Caco-2 (cell line): ENCODE data around the gene ACSBG1. TPM values are rescaled to one million over a fixed set of nuclear protein-coding genes. Genes with fewer than 3 reads are reported as not detected.

Experiments used
- BruUV-seq: library from RNA; stranded (reverse); fragments of 400-500 nt; replicated peaks from 2 replicates; lab custom pipeline; 2021; lab: Mats Ljungman, UMichigan
- CTCF ChIA-PET: fragments of 300-600 bp; sonication (Branson Sonifier 250); formaldehyde crosslinking; loops from one replicate; lab custom pipeline; 2022; ENCODE audit warnings: antibody characterized with exemption; lab: Charles Lee
- POLR2A ChIA-PET: fragments of 300-600 bp; sonication (Branson Sonifier 250); formaldehyde crosslinking; loops from one replicate; lab custom pipeline; 2022; ENCODE audit warnings: antibody characterized with exemption; lab: Charles Lee
- DNase-seq, 2 experiments: peaks; one replicate each; pipeline versions ENCODE4 v3.0.0 to v3.0.0-alpha.2; 2020 to 2022
- H3K27me3 ChIP-seq: replicated peaks from 2 replicates; pipeline ENCODE4 v1.6.0; 2011; ENCODE audit warnings: low read length; ENCODE audit not compliant: control insufficient read depth, insufficient read depth
- H3K36me3 ChIP-seq: 2 replicates; pipeline ENCODE4 v1.5.1; 2011; ENCODE audit warnings: low read length; ENCODE audit not compliant: control insufficient read depth, insufficient read depth
- H3K4me1 ChIP-seq: fragments of 250-450 bp; sonication (Bioruptor Pico); 2 replicates; pipeline ENCODE4 v1.5.1; 2020; ENCODE audit warnings: mild to moderate bottlenecking
- H3K4me3 ChIP-seq: 2 replicates; pipeline ENCODE4 v1.5.1; 2011; ENCODE audit warnings: low read depth, mild to moderate bottlenecking, control low read depth, low read length
- H3K9me3 ChIP-seq: fragments of 250-450 bp; sonication (Bioruptor Pico); 2 replicates; pipeline ENCODE4 v1.5.1; 2020; ENCODE audit warnings: mild to moderate bottlenecking, moderate library complexity
- H3K27ac Mint-ChIP-seq: one replicate; pipeline ENCODE4 v1.8.0; 2022; ENCODE audit warnings: mixed read lengths; ENCODE audit not compliant: unreplicated experiment
- H3K27me3 Mint-ChIP-seq: one replicate; pipeline ENCODE4 v1.8.0; 2022; ENCODE audit warnings: mixed read lengths; ENCODE audit not compliant: insufficient read depth, unreplicated experiment
- H3K36me3 Mint-ChIP-seq: one replicate; pipeline ENCODE4 v1.8.0; 2022; ENCODE audit warnings: mild to moderate bottlenecking, mixed read lengths; ENCODE audit not compliant: insufficient read depth, unreplicated experiment
- H3K4me1 Mint-ChIP-seq: one replicate; pipeline ENCODE4 v1.8.0; 2022; ENCODE audit warnings: low read depth, mixed read lengths; ENCODE audit not compliant: unreplicated experiment
- H3K4me3 Mint-ChIP-seq: one replicate; pipeline ENCODE4 v1.8.0; 2022; ENCODE audit warnings: mild to moderate bottlenecking, moderate library complexity, mixed read lengths; ENCODE audit not compliant: unreplicated experiment
- H3K9me3 Mint-ChIP-seq: one replicate; pipeline ENCODE4 v1.8.0; 2022; ENCODE audit warnings: mixed read lengths; ENCODE audit not compliant: unreplicated experiment
- CTCF ChIP-seq, 2 experiments: fragments of 200-600 bp in 1 of 2; IDR thresholded peaks; 1 replicate in 1 of 2; 2 replicates in 1 of 2; pipeline versions ENCODE4 v1.5.1 to v1.8.0; 2011 to 2022; ENCODE audit warnings: antibody characterized with exemption in 1 of 2, control low read depth in 1 of 2, inconsistent platforms in 1 of 2, low read depth in 1 of 2, low read length in 1 of 2, mild to moderate bottlenecking in 1 of 2, moderate library complexity in 1 of 2; ENCODE audit not compliant: insufficient read depth in 1 of 2, severe bottlenecking in 1 of 2, unreplicated experiment in 1 of 2
- intact Hi-C: fragments of 100-400 bp; cut with micrococcal nuclease; formaldehyde crosslinking; loops from one replicate; pipeline ENCODE4 v1.10.0; 2022; ENCODE audit not compliant: unreplicated experiment
- total RNA-seq: library from RNA; stranded (reverse); gene quantifications from 2 replicates; pipeline ENCODE4 v1.2.3, GENCODE V29; 2022

Gene ACSBG1
- total RNA-seq, 1 experiment from 2014 or later = not detected

DNA sequence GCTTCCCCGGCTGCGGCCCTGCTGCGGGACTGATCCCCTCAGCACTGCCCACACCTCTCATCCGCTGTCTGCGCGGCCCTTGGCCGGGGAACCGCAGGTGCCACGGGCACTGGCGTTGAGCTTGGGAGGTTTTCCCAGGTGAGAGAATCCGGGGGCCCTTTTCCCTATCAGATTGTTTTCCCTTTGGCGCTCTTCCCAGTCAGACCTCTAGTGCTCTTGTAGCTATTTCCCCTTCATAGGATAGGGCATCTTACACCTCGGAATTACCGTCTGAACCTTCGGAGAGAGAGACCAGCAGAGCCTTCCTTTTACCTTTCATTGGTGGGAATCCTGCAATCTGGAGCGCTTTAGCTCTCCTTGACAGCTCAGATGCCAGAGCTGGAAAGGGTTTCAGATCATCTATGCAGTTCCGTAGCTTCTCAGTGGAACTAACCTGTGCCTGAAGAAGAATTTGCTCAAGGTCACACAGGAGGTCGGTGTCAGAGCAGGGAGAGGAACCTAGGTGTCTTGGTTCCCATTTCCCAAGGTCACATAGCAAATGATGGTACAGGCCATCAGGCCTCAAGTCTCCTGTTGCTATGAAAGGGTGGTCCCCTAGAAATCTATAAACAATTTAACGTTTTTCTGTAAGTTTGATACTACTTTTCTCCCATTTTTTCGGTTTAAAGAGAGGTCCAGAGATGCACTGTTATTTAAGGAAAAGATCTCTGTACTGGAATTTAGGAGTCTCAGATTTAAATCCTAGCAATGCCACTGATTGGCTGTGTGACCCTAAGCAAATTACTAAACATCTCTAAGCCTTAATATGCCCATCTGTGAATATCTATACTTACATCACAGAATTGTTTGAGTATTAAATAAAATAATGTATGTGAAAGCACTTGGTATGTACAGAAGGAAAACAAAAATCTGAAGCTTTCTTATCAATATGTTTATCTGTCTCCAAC is 84.3 kb downstream of the ACSBG1 start:
- CTCF ChIA-PET = interaction anchor here (0.6 to 1.3 kb wide), 5 partner anchors 37 to 190 kb away, joined by 3 to 6 read pairs (median 3); no protein-coding TSS in a partner anchor

DNA sequence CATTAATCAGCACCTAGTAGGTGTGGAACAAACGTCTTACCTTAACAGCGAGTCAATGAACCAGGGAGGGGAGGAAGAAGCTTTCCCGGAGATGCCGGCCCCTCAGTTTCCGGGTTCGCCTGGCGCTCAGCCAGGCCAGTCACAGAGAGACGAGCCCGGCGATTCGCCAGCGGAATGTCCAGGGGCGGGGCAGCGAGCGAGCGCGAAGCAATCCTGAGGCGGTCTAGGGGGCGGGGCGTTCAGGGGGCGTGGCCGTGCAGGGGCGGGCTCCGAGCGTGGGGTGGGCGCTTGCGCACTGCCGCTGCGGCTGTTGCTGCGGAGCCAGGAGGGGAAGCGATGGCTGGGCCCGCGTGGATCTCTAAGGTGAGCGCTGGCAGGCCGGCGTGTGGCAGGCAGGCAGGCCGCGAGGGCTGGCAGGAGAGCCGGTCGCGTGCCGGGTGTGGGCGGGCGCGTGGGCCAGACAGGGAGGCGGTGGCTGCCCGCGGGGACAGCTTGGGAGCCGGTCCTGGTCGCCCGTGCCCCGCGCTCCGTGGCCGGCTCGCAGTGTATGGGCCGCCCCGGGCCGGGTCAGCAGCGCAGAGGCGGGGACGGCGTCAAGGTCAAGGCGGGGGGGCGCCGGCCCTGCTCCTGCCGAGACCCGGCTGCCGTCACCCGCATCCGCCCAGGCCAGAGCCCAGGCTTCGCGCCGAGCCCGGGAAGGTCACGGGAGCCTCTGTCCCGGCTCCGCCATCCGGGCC is 85.1 kb downstream of the ACSBG1 start, which contains the start of gene IDH3A:
IDH3A (plus strand) TSS at position 295 of the 737 bp plus-strand sequence; CDS start at position 337, 42 bp downstream.
- peak within 1 kb of the TSS; percentile 93 for H3K4me3 Mint-ChIP-seq
- no peaks in the 10 kb centered on the region for H3K9me3 Mint-ChIP-seq
- 0 out of 2 replicates have a peak, but pooled peaks cover 3% of the 10 kb centered on the region for H3K4me1 ChIP-seq
- H3K36me3 Mint-ChIP-seq = peaks cover 11% of the 10 kb centered on the region
- DNase-seq = peak; percentile 96 to 98
- no peaks in the 10 kb centered on the region for H3K9me3 ChIP-seq
- no peaks in the 10 kb centered on the region for H3K27me3 ChIP-seq
- POLR2A ChIA-PET = interaction anchor here (0.7 to 1.0 kb wide), 4 partner anchors 93 to 150 kb away, joined by 4 to 14 read pairs (median 7); partner anchors contain the start of gene SKIC8
- no peaks in the 10 kb centered on the region for H3K27me3 Mint-ChIP-seq
- no peaks in the 10 kb centered on the region for H3K4me1 Mint-ChIP-seq
- intact Hi-C loops = loop anchor here (1.0 kb wide), 2 partner anchors 17 to 46 kb away; no protein-coding TSS in a partner anchor
- CTCF ChIA-PET = interaction anchor here (0.7 to 1.3 kb wide), 3 partner anchors 41 to 93 kb away, joined by 3 to 4 read pairs (median 3); no protein-coding TSS in a partner anchor
- no peaks in the 10 kb centered on the region for H3K36me3 ChIP-seq
- TSS peak; percentile 58 for BruUV-seq
- no peak for TF ChIP-seq CTCF (IDR thresholded peaks at IDR 0.05; ENCODE audit: insufficient read depth in 1 of 2, low read depth in 1 of 2, low read length in 1 of 2, severe bottlenecking in 1 of 2, unreplicated experiment in 1 of 2)
- H3K27ac Mint-ChIP-seq = peak within 1 kb of the TSS; percentile 82
- peak within 1 kb of the TSS; percentile 73 for H3K4me3 ChIP-seq

More for the DNA sequence above, 84.3 kb downstream of the ACSBG1 start:
- Mint-ChIP-seq H3K27me3 (no peaks in the 10 kb centered on the region), H3K27ac (peak overlapping the region; percentile 82), H3K9me3 (no peaks in the 10 kb centered on the region), H3K4me1 (no peaks in the 10 kb centered on the region), H3K36me3 (peaks cover 11% of the 10 kb centered on the region), H3K4me3 (peak overlapping the region; percentile 93)
- no peaks in the 10 kb centered on the region for H3K27me3 ChIP-seq
- DNase-seq = no peak
- BruUV-seq = no TSS peak
- POLR2A ChIA-PET = interaction anchor here (0.7 kb wide), 1 partner anchor 149 kb away, joined by 3 read pairs; the partner anchor contains the start of gene SKIC8
- TF ChIP-seq CTCF (IDR thresholded peaks at IDR 0.05; ENCODE audit: insufficient read depth in 1 of 2, low read depth in 1 of 2, low read length in 1 of 2, severe bottlenecking in 1 of 2, unreplicated experiment in 1 of 2) = no peak
- 0 out of 2 replicates have a peak, but pooled peaks cover 3% of the 10 kb centered on the region for H3K4me1 ChIP-seq
- intact Hi-C loops = loop anchor here (1.0 kb wide), 2 partner anchors 18 to 45 kb away; no protein-coding TSS in a partner anchor
- H3K4me3 ChIP-seq = peak overlapping the region; percentile 73
- H3K36me3 ChIP-seq = no peaks in the 10 kb centered on the region
- H3K9me3 ChIP-seq = no peaks in the 10 kb centered on the region
